OCI-LY1 (cell line): ENCODE results near the gene DOK4.

Source experiments
- CTCF ChIP-seq: fragments of 200-600 bp; sonication (generic), shearing (Covaris generic); IDR thresholded peaks from 2 replicates; pipeline ENCODE4 v1.5.1; 2017; ENCODE audit warnings: mild to moderate bottlenecking, antibody characterized with exemption, low read length, moderate library complexity, mixed read lengths
- EZH2 ChIP-seq: fragments of 200-600 bp; sonication (generic), shearing (Covaris generic); IDR thresholded peaks from 2 replicates; pipeline ENCODE4 v1.8.0; 2017; ENCODE audit warnings: borderline replicate concordance, mixed run types, mild to moderate bottlenecking, antibody characterized with exemption, low read length, moderate library complexity, mixed read lengths

GRCh38 chr16:57445510-57445909, 40.8 kb downstream of the DOK4 start:
- no peak for TF ChIP-seq CTCF
- no peak for TF ChIP-seq EZH2
